HuH-7.5 (cell line): ENCODE results near the gene BRSK2.
"Not testable (repeated sequence)": the region's sequence is repeated elsewhere in the genome, so short reads cannot be mapped to it uniquely, and the experiment has no call there.

Source experiments
- DNase-seq: peaks from one replicate; pipeline ENCODE4 v3.0.0; 2011; ENCODE audit warnings: low spot score

BRSK2 gene

GRCh38 chr11:1354125-1354938 lies 35.4 kb upstream of the BRSK2 start:
- no peak for DNase-seq

GRCh38 chr11:1356007-1356435 lies 33.7 kb upstream of the BRSK2 start:
- DNase-seq, result no peak

- no peak for DNase-seq
Observed at GRCh38 chr11:1356478-1356960, 33.2 kb upstream of the BRSK2 start.

GRCh38 chr11:1358286-1358685 lies 31.4 kb upstream of the BRSK2 start:
- DNase-seq, result no peak

GRCh38 chr11:1358931-1359330 lies 30.8 kb upstream of the BRSK2 start:
- DNase-seq, result not testable (repeated sequence)

GRCh38 chr11:1359556-1359955 lies 30.2 kb upstream of the BRSK2 start:
- DNase-seq, result no peak

- no peak for DNase-seq
Observed at GRCh38 chr11:1360181-1360834, 29.4 kb upstream of the BRSK2 start.

- no peak for DNase-seq
Observed at GRCh38 chr11:1360835-1361357, 28.8 kb upstream of the BRSK2 start.

- no peak for DNase-seq
Observed at GRCh38 chr11:1361882-1362281, 27.9 kb upstream of the BRSK2 start.

GRCh38 chr11:1367721-1368120 lies 22.0 kb upstream of the BRSK2 start:
- DNase-seq, result no peak

GRCh38 chr11:1368216-1368615 lies 21.5 kb upstream of the BRSK2 start:
- no peak for DNase-seq

GRCh38 chr11:1368966-1369365 lies 20.8 kb upstream of the BRSK2 start:
- DNase-seq, result no peak

- DNase-seq, result no peak
Observed at GRCh38 chr11:1369371-1370005, 20.2 kb upstream of the BRSK2 start.

GRCh38 chr11:1370186-1371025 lies 19.3 kb upstream of the BRSK2 start:
- DNase-seq, result no peak

- DNase-seq, result no peak
Observed at GRCh38 chr11:1371026-1371325, 18.8 kb upstream of the BRSK2 start.

GRCh38 chr11:1371377-1371776 lies 18.4 kb upstream of the BRSK2 start:
- no peak for DNase-seq

GRCh38 chr11:1371836-1372465 lies 17.8 kb upstream of the BRSK2 start:
- DNase-seq, result no peak

GRCh38 chr11:1372660-1373059 lies 17.1 kb upstream of the BRSK2 start:
- DNase-seq, result no peak

GRCh38 chr11:1373536-1374214 lies 16.1 kb upstream of the BRSK2 start:
- DNase-seq, result no peak

- no peak for DNase-seq
Observed at GRCh38 chr11:1375161-1375954, 14.4 kb upstream of the BRSK2 start.
